Measurements from ENCODE around the gene DNAJC5G. TPM values are rescaled to one million over a fixed set of nuclear protein-coding genes. Genes with fewer than 3 reads are reported as not detected.

The DNAJC5G gene
- total and polyA plus RNA-seq, 2 of the 13 experiments (the other 11 are each of a cell fraction or from before 2014, with no cell fraction given), result 0.05 TPM; not detected in 1

- peak; percentile 25; the same call in 1 of the 2 replicates for TF ChIP-seq NCOA2 (CRISPR knock-in tag; IDR thresholded peaks at IDR 0.05)
- TF ChIP-seq ZNF431 (CRISPR knock-in tag; IDR thresholded peaks at IDR 0.05; ENCODE audit: borderline replicate concordance, low read depth), result 0 out of 2 replicates have a peak, but pooled peaks have one; percentile 32
- 0 out of 2 replicates have a peak, but pooled peaks have one; percentile 61 for TF ChIP-seq ZNF816 (CRISPR knock-in tag; IDR thresholded peaks at IDR 0.05; ENCODE audit: borderline replicate concordance)
- TF ChIP-seq ZNF772 (CRISPR knock-in tag; IDR thresholded peaks at IDR 0.05), result peak; percentile 56; the same call in 1 of the 2 replicates
- TF ChIP-seq ZNF275 (CRISPR knock-in tag; IDR thresholded peaks at IDR 0.05; ENCODE audit: borderline replicate concordance), result no peak
- TF ChIP-seq SNAPC5 (CRISPR knock-in tag; IDR thresholded peaks at IDR 0.05; ENCODE audit: borderline replicate concordance), result no peak
- TF ChIP-seq, protein P1, sequence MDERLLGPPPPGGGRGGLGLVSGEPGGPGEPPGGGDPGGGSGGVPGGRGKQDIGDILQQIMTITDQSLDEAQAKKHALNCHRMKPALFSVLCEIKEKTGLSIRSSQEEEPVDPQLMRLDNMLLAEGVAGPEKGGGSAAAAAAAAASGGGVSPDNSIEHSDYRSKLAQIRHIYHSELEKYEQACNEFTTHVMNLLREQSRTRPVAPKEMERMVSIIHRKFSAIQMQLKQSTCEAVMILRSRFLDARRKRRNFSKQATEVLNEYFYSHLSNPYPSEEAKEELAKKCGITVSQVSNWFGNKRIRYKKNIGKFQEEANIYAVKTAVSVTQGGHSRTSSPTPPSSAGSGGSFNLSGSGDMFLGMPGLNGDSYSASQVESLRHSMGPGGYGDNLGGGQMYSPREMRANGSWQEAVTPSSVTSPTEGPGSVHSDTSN (CRISPR knock-in tag; IDR thresholded peaks at IDR 0.05), result no peak
- no peak for TF ChIP-seq ZNF780A (CRISPR knock-in tag; IDR thresholded peaks at IDR 0.05)
- TF ChIP-seq ZNF12 (CRISPR knock-in tag; IDR thresholded peaks at IDR 0.05), result peak; percentile 22; the same call in 1 of the 2 replicates
- no peak for TF ChIP-seq ZNF17 (CRISPR knock-in tag; IDR thresholded peaks at IDR 0.05)
- TF ChIP-seq ZNF670 (CRISPR knock-in tag; IDR thresholded peaks at IDR 0.05; ENCODE audit: borderline replicate concordance), result peak; percentile 39; the same call in 1 of the 2 replicates
- TF ChIP-seq, protein P2, sequence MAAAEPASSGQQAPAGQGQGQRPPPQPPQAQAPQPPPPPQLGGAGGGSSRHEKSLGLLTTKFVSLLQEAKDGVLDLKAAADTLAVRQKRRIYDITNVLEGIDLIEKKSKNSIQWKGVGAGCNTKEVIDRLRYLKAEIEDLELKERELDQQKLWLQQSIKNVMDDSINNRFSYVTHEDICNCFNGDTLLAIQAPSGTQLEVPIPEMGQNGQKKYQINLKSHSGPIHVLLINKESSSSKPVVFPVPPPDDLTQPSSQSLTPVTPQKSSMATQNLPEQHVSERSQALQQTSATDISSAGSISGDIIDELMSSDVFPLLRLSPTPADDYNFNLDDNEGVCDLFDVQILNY (CRISPR knock-in tag; conservative IDR thresholded peaks at IDR 0.05), result no peak
- TF ChIP-seq ZMYM3 (CRISPR knock-in tag; IDR thresholded peaks at IDR 0.05), result peak; percentile 54; the same call in 1 of the 2 replicates
- TF ChIP-seq SOX13 (IDR thresholded peaks at IDR 0.05), result no peak
- TF ChIP-seq SOX13 (CRISPR knock-in tag; conservative IDR thresholded peaks at IDR 0.05 in 1 of 2, IDR thresholded peaks at IDR 0.05 in 1 of 2), result 0 out of 4 replicates have a peak, but pooled peaks of 1 of the 2 experiments have one; percentile 8
- TF ChIP-seq AHR (CRISPR knock-in tag; IDR thresholded peaks at IDR 0.05), result no peak
- TF ChIP-seq ELK4 (CRISPR knock-in tag; IDR thresholded peaks at IDR 0.05; ENCODE audit: borderline replicate concordance), result no peak
- peak; percentile 44 for TF ChIP-seq TAF1 (CRISPR knock-in tag; IDR thresholded peaks at IDR 0.05)
- no peak for TF ChIP-seq PLRG1 (conservative IDR thresholded peaks at IDR 0.05)
- no peak for TF ChIP-seq ZFP82 (CRISPR knock-in tag; IDR thresholded peaks at IDR 0.05; ENCODE audit: borderline replicate concordance)
- TF ChIP-seq ZGPAT (CRISPR knock-in tag; IDR thresholded peaks at IDR 0.05), result peak; percentile 55; the same call in 1 of the 2 replicates
- peak; percentile 48; the same call in 1 of the 2 replicates for TF ChIP-seq MTA1 (CRISPR knock-in tag; IDR thresholded peaks at IDR 0.05; ENCODE audit: borderline replicate concordance)
- TF ChIP-seq ZNF678 (CRISPR knock-in tag; IDR thresholded peaks at IDR 0.05), result no peak
Measured at GRCh38 chr2:27303093-27304025, 28.1 kb downstream of the DNAJC5G start (continued).
